IMR-90 (cell line): ENCODE data around the gene GALNT17.

Experiments used
- BHLHE40 ChIP-seq: fragments of 150-350 bp; IDR thresholded peaks from 2 replicates; pipeline ENCODE4 v1.6.1; 2016; ENCODE audit warnings: mild to moderate bottlenecking, low read depth, low read length
- TF ChIP-seq, protein P1 (sequence below): conservative IDR thresholded peaks from 2 replicates; pipeline ENCODE4 v1.5.1; 2012; ENCODE audit warnings: mild to moderate bottlenecking, low read depth, low read length, improper control_type of control experiment

DNA sequence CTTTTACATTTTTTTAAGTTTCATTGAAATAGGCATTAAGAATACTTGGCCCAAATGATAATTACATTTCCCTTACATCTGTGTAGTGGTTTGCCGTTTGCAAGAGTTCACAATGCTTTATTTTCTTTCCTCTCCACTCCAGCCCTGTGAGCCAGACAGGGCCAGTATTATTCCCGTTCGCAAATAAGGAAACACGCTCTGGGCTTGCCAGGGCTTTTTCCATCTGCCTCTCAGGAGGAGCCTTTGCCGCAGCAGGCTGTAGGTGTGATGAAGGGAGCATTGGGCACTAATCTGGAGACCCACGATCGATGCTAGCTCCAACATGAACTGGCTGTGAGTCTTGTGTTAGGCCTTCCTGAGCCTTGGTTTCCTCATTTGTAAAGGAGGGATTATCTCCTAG lies 154.4 kb downstream of the GALNT17 start:
- TF ChIP-seq, protein P1, sequence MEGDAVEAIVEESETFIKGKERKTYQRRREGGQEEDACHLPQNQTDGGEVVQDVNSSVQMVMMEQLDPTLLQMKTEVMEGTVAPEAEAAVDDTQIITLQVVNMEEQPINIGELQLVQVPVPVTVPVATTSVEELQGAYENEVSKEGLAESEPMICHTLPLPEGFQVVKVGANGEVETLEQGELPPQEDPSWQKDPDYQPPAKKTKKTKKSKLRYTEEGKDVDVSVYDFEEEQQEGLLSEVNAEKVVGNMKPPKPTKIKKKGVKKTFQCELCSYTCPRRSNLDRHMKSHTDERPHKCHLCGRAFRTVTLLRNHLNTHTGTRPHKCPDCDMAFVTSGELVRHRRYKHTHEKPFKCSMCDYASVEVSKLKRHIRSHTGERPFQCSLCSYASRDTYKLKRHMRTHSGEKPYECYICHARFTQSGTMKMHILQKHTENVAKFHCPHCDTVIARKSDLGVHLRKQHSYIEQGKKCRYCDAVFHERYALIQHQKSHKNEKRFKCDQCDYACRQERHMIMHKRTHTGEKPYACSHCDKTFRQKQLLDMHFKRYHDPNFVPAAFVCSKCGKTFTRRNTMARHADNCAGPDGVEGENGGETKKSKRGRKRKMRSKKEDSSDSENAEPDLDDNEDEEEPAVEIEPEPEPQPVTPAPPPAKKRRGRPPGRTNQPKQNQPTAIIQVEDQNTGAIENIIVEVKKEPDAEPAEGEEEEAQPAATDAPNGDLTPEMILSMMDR: no peak
- TF ChIP-seq BHLHE40: no peak
